Panc1 (cell line): ENCODE results near the gene ADAM12.

ENCODE experiments used
- SIN3A ChIP-seq: IDR thresholded peaks from 2 replicates; pipeline ENCODE4 v1.6.1; 2012; ENCODE audit warnings: low read depth, mild to moderate bottlenecking, low read length, moderate library complexity, borderline replicate concordance; ENCODE audit not compliant: insufficient read depth
- TF ChIP-seq, protein P1 (sequence below): fragments of 450-650 bp; IDR thresholded peaks from 2 replicates; pipeline ENCODE4 v1.5.1; 2017; ENCODE audit warnings: mild to moderate bottlenecking

DNA sequence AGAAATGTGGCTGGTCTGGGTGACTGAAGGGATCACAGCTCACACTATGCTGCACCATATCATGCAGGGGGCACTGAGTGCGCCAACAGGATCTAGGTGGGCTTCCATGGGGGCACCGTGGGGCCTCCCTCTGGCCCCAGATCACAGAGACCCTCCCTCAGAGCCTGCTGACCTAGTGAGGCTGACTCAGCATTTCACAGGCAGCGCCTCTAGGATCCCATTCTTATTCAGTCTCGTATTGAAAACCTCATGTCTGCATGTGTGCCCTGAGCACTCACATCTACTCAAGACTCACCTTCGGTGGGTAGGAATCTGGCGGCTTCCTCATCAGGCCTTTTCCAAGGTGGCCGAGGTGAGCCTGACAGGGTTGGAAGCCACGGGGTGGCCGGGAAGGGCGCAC lies 350.3 kb downstream of the ADAM12 start:
- TF ChIP-seq, protein P1, sequence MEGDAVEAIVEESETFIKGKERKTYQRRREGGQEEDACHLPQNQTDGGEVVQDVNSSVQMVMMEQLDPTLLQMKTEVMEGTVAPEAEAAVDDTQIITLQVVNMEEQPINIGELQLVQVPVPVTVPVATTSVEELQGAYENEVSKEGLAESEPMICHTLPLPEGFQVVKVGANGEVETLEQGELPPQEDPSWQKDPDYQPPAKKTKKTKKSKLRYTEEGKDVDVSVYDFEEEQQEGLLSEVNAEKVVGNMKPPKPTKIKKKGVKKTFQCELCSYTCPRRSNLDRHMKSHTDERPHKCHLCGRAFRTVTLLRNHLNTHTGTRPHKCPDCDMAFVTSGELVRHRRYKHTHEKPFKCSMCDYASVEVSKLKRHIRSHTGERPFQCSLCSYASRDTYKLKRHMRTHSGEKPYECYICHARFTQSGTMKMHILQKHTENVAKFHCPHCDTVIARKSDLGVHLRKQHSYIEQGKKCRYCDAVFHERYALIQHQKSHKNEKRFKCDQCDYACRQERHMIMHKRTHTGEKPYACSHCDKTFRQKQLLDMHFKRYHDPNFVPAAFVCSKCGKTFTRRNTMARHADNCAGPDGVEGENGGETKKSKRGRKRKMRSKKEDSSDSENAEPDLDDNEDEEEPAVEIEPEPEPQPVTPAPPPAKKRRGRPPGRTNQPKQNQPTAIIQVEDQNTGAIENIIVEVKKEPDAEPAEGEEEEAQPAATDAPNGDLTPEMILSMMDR = no peak
- TF ChIP-seq SIN3A = no peak
